ENCODE results near the gene NFIA. TPM values are rescaled to one million over a fixed set of nuclear protein-coding genes. Genes with fewer than 3 reads are reported as not detected.

Gene NFIA
- total RNA-seq, 1 donor from 2014 or later, result 49.4 TPM

GRCh38 chr1:61386770-61387169 is 304.4 kb downstream of the NFIA start:
- no peaks in the 10 kb centered on the region for H3K9me3 Mint-ChIP-seq
- H3K27me3 Mint-ChIP-seq, result no peaks in the 10 kb centered on the region
- TF ChIP-seq CTCF (conservative IDR thresholded peaks at IDR 0.05), result no peak
- no peak overlapping the region for H3K27ac Mint-ChIP-seq
- DNase-seq (ENCODE audit: extremely low spot score, unreplicated experiment), result no peak
- no peak overlapping the region for H3K4me3 Mint-ChIP-seq
- H3K36me3 Mint-ChIP-seq, result peaks cover 43% of the 10 kb centered on the region
- H3K4me1 Mint-ChIP-seq (ENCODE audit: unreplicated experiment), result peaks cover 12% of the 10 kb centered on the region

GRCh38 chr1:61387829-61388228 is 305.5 kb downstream of the NFIA start:
- DNase-seq (ENCODE audit: extremely low spot score, unreplicated experiment), result no peak
- no peak for TF ChIP-seq CTCF (conservative IDR thresholded peaks at IDR 0.05)
- peaks cover 43% of the 10 kb centered on the region for H3K36me3 Mint-ChIP-seq
- no peak overlapping the region for H3K27ac Mint-ChIP-seq
- H3K4me1 Mint-ChIP-seq (ENCODE audit: unreplicated experiment), result peaks cover 22% of the 10 kb centered on the region
- H3K4me3 Mint-ChIP-seq, result no peak overlapping the region
- H3K9me3 Mint-ChIP-seq, result no peaks in the 10 kb centered on the region
- H3K27me3 Mint-ChIP-seq, result no peaks in the 10 kb centered on the region

GRCh38 chr1:61388566-61388965 is 306.2 kb downstream of the NFIA start:
- no peaks in the 10 kb centered on the region for H3K9me3 Mint-ChIP-seq
- H3K4me1 Mint-ChIP-seq (ENCODE audit: unreplicated experiment), result peaks cover 30% of the 10 kb centered on the region
- H3K27me3 Mint-ChIP-seq, result no peaks in the 10 kb centered on the region
- no peak overlapping the region for H3K27ac Mint-ChIP-seq
- H3K36me3 Mint-ChIP-seq, result peaks cover 43% of the 10 kb centered on the region
- H3K4me3 Mint-ChIP-seq, result no peak overlapping the region
- no peak for DNase-seq (ENCODE audit: extremely low spot score, unreplicated experiment)
- no peak for TF ChIP-seq CTCF (conservative IDR thresholded peaks at IDR 0.05)

- H3K4me1 Mint-ChIP-seq (ENCODE audit: unreplicated experiment), result peaks cover 30% of the 10 kb centered on the region
- no peaks in the 10 kb centered on the region for H3K9me3 Mint-ChIP-seq
- DNase-seq (ENCODE audit: extremely low spot score, unreplicated experiment), result no peak
- no peak for TF ChIP-seq CTCF (conservative IDR thresholded peaks at IDR 0.05)
- peaks cover 39% of the 10 kb centered on the region for H3K36me3 Mint-ChIP-seq
- no peaks in the 10 kb centered on the region for H3K27me3 Mint-ChIP-seq
- no peak overlapping the region for H3K4me3 Mint-ChIP-seq
- no peak overlapping the region for H3K27ac Mint-ChIP-seq
These were observed 307.0 kb downstream of the NFIA start for GRCh38 chr1:61389194-61389925.

- H3K36me3 Mint-ChIP-seq, result peaks cover 37% of the 10 kb centered on the region
- H3K27me3 Mint-ChIP-seq, result no peaks in the 10 kb centered on the region
- TF ChIP-seq CTCF (conservative IDR thresholded peaks at IDR 0.05), result no peak
- H3K27ac Mint-ChIP-seq, result no peak overlapping the region
- no peaks in the 10 kb centered on the region for H3K9me3 Mint-ChIP-seq
- peaks cover 32% of the 10 kb centered on the region for H3K4me1 Mint-ChIP-seq (ENCODE audit: unreplicated experiment)
- DNase-seq (ENCODE audit: extremely low spot score, unreplicated experiment), result no peak
- H3K4me3 Mint-ChIP-seq, result no peak overlapping the region
These were observed 307.8 kb downstream of the NFIA start for GRCh38 chr1:61389926-61390845.

Measured in type B pancreatic cell (in vitro differentiated cells).